HG03342 (cell line): ENCODE measurements around the gene GMCL2.
"Not testable (repeated sequence)": the region's sequence is repeated elsewhere in the genome, so short reads cannot be mapped to it uniquely, and the experiment has no call there.

ENCODE experiments used
- ATAC-seq: cut with Tn5 transposase; IDR thresholded peaks from one replicate; pipeline ENCODE4 v1.9.1; 2021; ENCODE audit warnings: mild to moderate bottlenecking, moderate library complexity; ENCODE audit not compliant: unreplicated experiment

GMCL2 gene

GRCh38 chr5:178206166-178207101, 19.3 kb upstream of the GMCL2 start:
- ATAC-seq, result no peak

GRCh38 chr5:178205749-178206047, 18.5 kb upstream of the GMCL2 start:
- no peak for ATAC-seq

- ATAC-seq, result peak; percentile 43
Observed at GRCh38 chr5:178204935-178205748, 18.0 kb upstream of the GMCL2 start.

- ATAC-seq, result peak; percentile 81
Observed at GRCh38 chr5:178204182-178204934, 17.2 kb upstream of the GMCL2 start, which contains the start of gene HNRNPAB. Gene HNRNPAB, plus strand, starts transcription at chr5:178204533. Its CDS starts 305 bp downstream, at chr5:178204838.

- ATAC-seq, result peak; percentile 1
Observed at GRCh38 chr5:178203670-178204181, 16.6 kb upstream of the GMCL2 start.

GRCh38 chr5:178202541-178202940, 15.4 kb upstream of the GMCL2 start:
- no peak for ATAC-seq

- ATAC-seq, result no peak
Observed at GRCh38 chr5:178201927-178202235, 14.7 kb upstream of the GMCL2 start.

- no peak for ATAC-seq
Observed at GRCh38 chr5:178201221-178201926, 14.2 kb upstream of the GMCL2 start.

- no peak for ATAC-seq
Observed at GRCh38 chr5:178199581-178200434, 12.6 kb upstream of the GMCL2 start.

GRCh38 chr5:178198706-178199105, 11.5 kb upstream of the GMCL2 start:
- no peak for ATAC-seq

GRCh38 chr5:178198151-178198550, 11.0 kb upstream of the GMCL2 start:
- not testable (repeated sequence) for ATAC-seq

GRCh38 chr5:178196986-178197385, 9.8 kb upstream of the GMCL2 start:
- ATAC-seq, result no peak

GRCh38 chr5:178196281-178196812, 9.2 kb upstream of the GMCL2 start:
- ATAC-seq, result no peak

- no peak for ATAC-seq
Observed at GRCh38 chr5:178194026-178194425, 6.9 kb upstream of the GMCL2 start.

GRCh38 chr5:178193251-178193809, 6.2 kb upstream of the GMCL2 start:
- no peak for ATAC-seq

GRCh38 chr5:178192787-178193186, 5.6 kb upstream of the GMCL2 start:
- ATAC-seq, result no peak

GRCh38 chr5:178192244-178192643, 5.1 kb upstream of the GMCL2 start:
- no peak for ATAC-seq

GRCh38 chr5:178191661-178192060, 4.5 kb upstream of the GMCL2 start:
- no peak for ATAC-seq

GRCh38 chr5:178189433-178189832, 2.3 kb upstream of the GMCL2 start:
- no peak for ATAC-seq
